Osteoblast (primary cell): ENCODE results near the gene RAB10. TPM values are rescaled to one million over a fixed set of nuclear protein-coding genes. Genes with fewer than 3 reads are reported as not detected.
"Not testable (repeated sequence)": the region's sequence is repeated elsewhere in the genome, so short reads cannot be mapped to it uniquely, and the experiment has no call there.

ENCODE experiments used
- DNase-seq: peaks from one replicate; pipeline ENCODE4 v3.0.0; 2011; ENCODE audit warnings: low spot score, mixed read lengths; ENCODE audit not compliant: insufficient read length; ENCODE audit errors: missing footprints
- H2AFZ ChIP-seq: 2 replicates; pipeline ENCODE4 v1.6.0; 2011; ENCODE audit warnings: mild to moderate bottlenecking, low read length
- H3K27ac ChIP-seq: 2 replicates; pipeline ENCODE4 v1.5.1; 2011; ENCODE audit warnings: mild to moderate bottlenecking, low read depth, low read length, moderate library complexity
- H3K27me3 ChIP-seq: 2 replicates; pipeline ENCODE4 v1.6.0; 2012; ENCODE audit warnings: mild to moderate bottlenecking, control low read depth, inconsistent platforms, low read length, moderate library complexity; ENCODE audit not compliant: insufficient read depth
- H3K36me3 ChIP-seq: 2 replicates; pipeline ENCODE4 v1.5.1; 2011; ENCODE audit warnings: mild to moderate bottlenecking, low read length, control low read depth, moderate library complexity; ENCODE audit not compliant: insufficient read depth
- H3K4me1 ChIP-seq: 2 replicates; pipeline ENCODE4 v1.5.1; 2011; ENCODE audit warnings: mild to moderate bottlenecking, low read length, control low read depth, moderate library complexity; ENCODE audit not compliant: insufficient read depth
- H3K4me2 ChIP-seq: 2 replicates; pipeline ENCODE4 v1.6.0; 2011; ENCODE audit warnings: mild to moderate bottlenecking, low read length; ENCODE audit not compliant: insufficient read depth
- H3K4me3 ChIP-seq: fragments of 200-600 bp; sonication (generic); 3 replicates; pipeline ENCODE4 v1.5.1; 2012; ENCODE audit warnings: mild to moderate bottlenecking, low read length, inconsistent platforms; ENCODE audit not compliant: insufficient read depth
- H3K79me2 ChIP-seq: 2 replicates; pipeline ENCODE4 v1.6.0; 2012; ENCODE audit warnings: mild to moderate bottlenecking, low read length, control low read depth, inconsistent platforms; ENCODE audit not compliant: insufficient read depth
- H3K9me3 ChIP-seq: 2 replicates; pipeline ENCODE4 v1.5.1; 2011; ENCODE audit warnings: low read depth, low read length, control low read depth
- H4K20me1 ChIP-seq: 2 replicates; pipeline ENCODE4 v1.6.0; 2012; ENCODE audit warnings: mild to moderate bottlenecking, low read length, control low read depth; ENCODE audit not compliant: insufficient read depth
- CTCF ChIP-seq: IDR thresholded peaks from 2 replicates; pipeline ENCODE4 v1.5.1; 2011; ENCODE audit warnings: mild to moderate bottlenecking, low read depth, low read length, moderate library complexity; ENCODE audit errors: extremely low read depth
- total RNA-seq: library from RNA; depleted of rRNA; stranded (reverse); fragments of >200 nt; gene quantifications from 2 replicates; pipeline ENCODE4 v1.2.3, GENCODE V29; 2012

Gene RAB10
- total RNA-seq, 1 donor: 151 TPM

- peak overlapping the region; percentile 17 for H2AFZ ChIP-seq
- H3K27ac ChIP-seq: peak overlapping the region; percentile 45
- H3K4me1 ChIP-seq: peaks cover 22% of the 10 kb centered on the region
- no peaks in the 10 kb centered on the region for H3K27me3 ChIP-seq
- peak overlapping the region; percentile 9 for H3K4me2 ChIP-seq
- H3K9me3 ChIP-seq: no peaks in the 10 kb centered on the region
- H3K36me3 ChIP-seq: no peaks in the 10 kb centered on the region
- no peak for TF ChIP-seq CTCF
- H3K79me2 ChIP-seq: no peaks in the 10 kb centered on the region
- H3K4me3 ChIP-seq: no peak overlapping the region
- no peaks in the 10 kb centered on the region for H4K20me1 ChIP-seq
- no peak for DNase-seq
These were observed 22.3 kb upstream of the RAB10 start for GRCh38 chr2:26011609-26011989.

GRCh38 chr2:26011990-26012856 lies 21.7 kb upstream of the RAB10 start:
- Histone ChIP-seq H3K27me3 (no peaks in the 10 kb centered on the region), H3K27ac (peak overlapping the region; percentile 45), H3K4me3 (no peak overlapping the region), H2AFZ (peak overlapping the region; percentile 17), H3K9me3 (no peaks in the 10 kb centered on the region), H3K4me2 (peak overlapping the region; percentile 9), H3K79me2 (no peaks in the 10 kb centered on the region), H3K36me3 (no peaks in the 10 kb centered on the region), H4K20me1 (no peaks in the 10 kb centered on the region), H3K4me1 (peaks cover 23% of the 10 kb centered on the region)
- TF ChIP-seq CTCF: no peak
- peak; percentile 77 for DNase-seq

- no peak for TF ChIP-seq CTCF
- H3K4me1 ChIP-seq: peaks cover 36% of the 10 kb centered on the region
- H3K36me3 ChIP-seq: no peaks in the 10 kb centered on the region
- H2AFZ ChIP-seq: no peak overlapping the region
- no peak overlapping the region for H3K4me3 ChIP-seq
- H4K20me1 ChIP-seq: no peaks in the 10 kb centered on the region
- no peaks in the 10 kb centered on the region for H3K27me3 ChIP-seq
- no peaks in the 10 kb centered on the region for H3K79me2 ChIP-seq
- no peak overlapping the region for H3K27ac ChIP-seq
- H3K4me2 ChIP-seq: no peak overlapping the region
- no peaks in the 10 kb centered on the region for H3K9me3 ChIP-seq
- no peak for DNase-seq
These were observed 20.2 kb upstream of the RAB10 start for GRCh38 chr2:26013668-26014067.

- Histone ChIP-seq H3K36me3 (no peaks in the 10 kb centered on the region), H3K27me3 (no peaks in the 10 kb centered on the region), H3K27ac (peak overlapping the region; percentile 65), H3K79me2 (no peaks in the 10 kb centered on the region), H2AFZ (peak overlapping the region; percentile 79), H4K20me1 (no peaks in the 10 kb centered on the region), H3K4me3 (no peak overlapping the region), H3K4me1 (peaks cover 28% of the 10 kb centered on the region), H3K4me2 (peak overlapping the region; percentile 33), H3K9me3 (no peaks in the 10 kb centered on the region)
- TF ChIP-seq CTCF: no peak
- no peak for DNase-seq
These were observed 17.7 kb upstream of the RAB10 start for GRCh38 chr2:26016012-26016705.

GRCh38 chr2:26016706-26017045 lies 17.2 kb upstream of the RAB10 start:
- Histone ChIP-seq H3K4me2 (peak overlapping the region; percentile 33), H3K27ac (peak overlapping the region; percentile 65), H3K4me1 (peaks cover 27% of the 10 kb centered on the region), H2AFZ (peak overlapping the region; percentile 79)
- H4K20me1 ChIP-seq, H3K4me3 ChIP-seq, H3K27me3 ChIP-seq, H3K9me3 ChIP-seq, DNase-seq, H3K36me3 ChIP-seq, H3K79me2 ChIP-seq: not testable (repeated sequence)
